ENCODE results near the gene ACTL6A.

ACTL6A gene

GRCh38 chr3:179622023-179622422, 59.3 kb downstream of the ACTL6A start:
- Histone ChIP-seq H3K9ac (ENCODE audit: low read depth, low read length) (no peak overlapping the region), H3K27ac (ENCODE audit: low read depth, low read length) (no peak overlapping the region), H3K27me3 (ENCODE audit: control insufficient read depth, insufficient read depth, low read length) (no peaks in the 10 kb centered on the region), H3K36me3 (ENCODE audit: control insufficient read depth, insufficient read depth, low read length) (peaks cover 68% of the 10 kb centered on the region), H3K9me3 (ENCODE audit: control insufficient read depth, insufficient read depth, low read length) (no peaks in the 10 kb centered on the region), H3K4me3 (ENCODE audit: low read depth, low read length) (no peak overlapping the region), H3K4me1 (ENCODE audit: control insufficient read depth, insufficient read depth, low read length) (no peaks in the 10 kb centered on the region)

GRCh38 chr3:179624451-179624850, 61.7 kb downstream of the ACTL6A start:
- no peak overlapping the region for H3K4me3 ChIP-seq (ENCODE audit: low read depth, low read length)
- no peak overlapping the region for H3K9ac ChIP-seq (ENCODE audit: low read depth, low read length)
- H3K36me3 ChIP-seq (ENCODE audit: control insufficient read depth, insufficient read depth, low read length) = peaks cover 49% of the 10 kb centered on the region
- no peaks in the 10 kb centered on the region for H3K27me3 ChIP-seq (ENCODE audit: control insufficient read depth, insufficient read depth, low read length)
- H3K27ac ChIP-seq (ENCODE audit: low read depth, low read length) = no peak overlapping the region
- no peaks in the 10 kb centered on the region for H3K9me3 ChIP-seq (ENCODE audit: control insufficient read depth, insufficient read depth, low read length)
- H3K4me1 ChIP-seq (ENCODE audit: control insufficient read depth, insufficient read depth, low read length) = no peaks in the 10 kb centered on the region

GRCh38 chr3:179630753-179631451, 68.2 kb downstream of the ACTL6A start:
- Histone ChIP-seq H3K4me3 (ENCODE audit: low read depth, low read length) (no peak overlapping the region), H3K36me3 (ENCODE audit: control insufficient read depth, insufficient read depth, low read length) (no peaks in the 10 kb centered on the region), H3K27me3 (ENCODE audit: control insufficient read depth, insufficient read depth, low read length) (no peaks in the 10 kb centered on the region), H3K27ac (ENCODE audit: low read depth, low read length) (no peak overlapping the region), H3K4me1 (ENCODE audit: control insufficient read depth, insufficient read depth, low read length) (no peaks in the 10 kb centered on the region), H3K9ac (ENCODE audit: low read depth, low read length) (no peak overlapping the region), H3K9me3 (ENCODE audit: control insufficient read depth, insufficient read depth, low read length) (no peaks in the 10 kb centered on the region)

Measured in HUES48 (cell line).